ENCODE measurements around the gene ACTL6B.
A peak's percentile ranks its signal among the peaks of the same experiment; 100 is the strongest.

The ACTL6B gene

DNA sequence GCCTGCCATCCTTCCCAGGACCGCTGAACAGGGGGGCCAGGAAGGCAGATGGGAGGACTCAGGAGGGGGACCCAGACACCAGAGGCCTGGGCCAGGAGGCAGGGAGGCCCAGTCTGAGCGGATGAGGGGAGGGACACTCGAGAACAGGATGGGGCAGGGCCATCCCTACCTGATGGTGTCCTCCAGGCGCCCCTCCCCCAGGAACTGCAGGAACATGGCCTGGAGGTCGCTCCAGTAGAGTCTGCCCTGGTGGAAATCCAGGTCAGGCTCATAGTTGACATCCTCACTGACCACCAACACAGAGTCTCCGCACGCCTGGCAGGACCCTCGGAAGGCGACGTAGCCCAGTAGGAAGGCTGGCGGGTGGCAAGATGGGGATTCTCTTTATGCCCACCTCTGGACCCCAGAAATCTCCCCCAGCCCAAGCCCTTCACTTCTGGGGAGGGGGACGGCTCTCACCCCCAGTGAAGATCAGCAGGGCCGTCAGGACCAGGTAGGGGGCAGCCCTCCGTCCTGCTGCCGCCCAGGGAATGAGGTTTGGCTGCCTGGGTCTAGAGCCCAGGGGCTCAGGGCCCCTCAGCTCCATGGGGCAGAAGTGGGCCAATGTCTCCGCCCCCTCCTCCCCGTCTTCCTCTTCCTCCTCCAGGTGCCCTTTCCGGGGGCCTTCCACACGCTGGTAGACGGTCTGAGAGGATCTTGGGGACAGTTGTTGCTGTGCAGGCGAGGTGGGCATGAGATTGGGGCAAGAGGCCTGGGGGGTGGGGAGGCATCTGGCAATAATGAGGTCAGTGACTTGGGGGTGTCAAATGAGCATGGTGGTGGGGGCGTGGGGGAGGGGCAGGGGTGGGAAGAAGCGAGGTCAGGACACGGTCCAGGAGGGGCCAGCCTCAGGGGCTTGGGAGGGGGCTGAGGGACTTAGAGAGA lies 15.5 kb downstream of the ACTL6B start:
- H4K5ac ChIP-seq (ENCODE audit: low read length): no peak overlapping the region
- peak overlapping the region; percentile 29 for H3K23ac ChIP-seq (ENCODE audit: low read length)
- no peaks in the 10 kb centered on the region for H3K79me2 ChIP-seq (ENCODE audit: control insufficient read depth, insufficient read depth, low read length)
- no CpG with 5 or more reads among the region's 24 CpGs for WGBS (ENCODE audit: extremely low coverage, insufficient coverage, low lambda C conversion rate)
- no peak for DNase-seq
- no peak overlapping the region for H4K8ac ChIP-seq (ENCODE audit: low read depth, low read length)
- no peaks in the 10 kb centered on the region for H3K4me1 ChIP-seq (ENCODE audit: control insufficient read depth, low read depth, low read length)
- H3K56ac ChIP-seq (ENCODE audit: low read length): no peak overlapping the region
- H2BK5ac ChIP-seq (ENCODE audit: low read length): no peak overlapping the region
- H3K4me3 ChIP-seq (ENCODE audit: low read length): no peak overlapping the region
- no peak overlapping the region for H3K18ac ChIP-seq (ENCODE audit: low read length)
- no peak overlapping the region for H3K27ac ChIP-seq (ENCODE audit: low read depth, low read length)
- no peak overlapping the region for H3K9ac ChIP-seq (ENCODE audit: low read length)
- no peak overlapping the region for H2BK15ac ChIP-seq (replicated peaks; ENCODE audit: low read depth)
- no peak overlapping the region for H2BK120ac ChIP-seq (ENCODE audit: low read depth, low read length)
- no peaks in the 10 kb centered on the region for H3K79me1 ChIP-seq (ENCODE audit: low read length)
- H3K36me3 ChIP-seq (ENCODE audit: control insufficient read depth, insufficient read depth, low read length): no peaks in the 10 kb centered on the region
- H3K4ac ChIP-seq (ENCODE audit: low read depth, low read length): no peak overlapping the region
- no peak overlapping the region for H2AK5ac ChIP-seq (ENCODE audit: low read length)
- no peaks in the 10 kb centered on the region for H3K27me3 ChIP-seq (ENCODE audit: insufficient read depth, low read length, poor library complexity)
- no peak overlapping the region for H3K4me2 ChIP-seq (ENCODE audit: low read length)

DNA sequence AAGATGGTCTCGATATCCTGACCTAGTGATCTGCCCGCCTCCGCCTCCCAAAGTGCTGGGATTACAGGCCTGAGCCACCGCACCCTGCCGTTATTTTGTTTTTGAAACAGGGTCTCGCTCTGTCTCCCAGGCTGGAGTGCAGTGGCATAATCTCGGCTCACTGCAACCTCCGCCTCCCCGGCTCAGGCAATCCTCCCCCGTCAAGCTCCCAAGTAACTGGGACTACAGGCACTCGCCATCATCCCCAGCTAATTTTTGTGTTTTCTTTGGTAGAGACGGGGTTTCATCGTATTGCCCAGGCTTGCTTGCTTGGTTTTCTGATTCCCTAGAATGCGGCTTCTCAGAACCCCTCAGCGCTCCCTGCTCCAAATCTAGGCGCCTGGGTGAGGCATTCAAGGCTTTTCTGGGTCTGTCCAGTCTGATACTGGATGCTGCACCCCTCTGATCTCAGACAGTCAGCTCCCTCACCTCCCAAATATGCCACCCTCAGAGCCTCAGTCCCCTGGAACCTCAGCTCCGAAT lies 16.2 kb downstream of the ACTL6B start:
- Histone ChIP-seq H3K27ac (ENCODE audit: low read depth, low read length) (no peak overlapping the region), H3K4ac (ENCODE audit: low read depth, low read length) (no peak overlapping the region), H3K9ac (ENCODE audit: low read length) (no peak overlapping the region), H3K56ac (ENCODE audit: low read length) (no peak overlapping the region), H4K8ac (ENCODE audit: low read depth, low read length) (no peak overlapping the region), H2BK15ac (replicated peaks; ENCODE audit: low read depth) (no peak overlapping the region), H3K79me2 (ENCODE audit: control insufficient read depth, insufficient read depth, low read length) (no peaks in the 10 kb centered on the region), H3K4me1 (ENCODE audit: control insufficient read depth, low read depth, low read length) (no peaks in the 10 kb centered on the region), H3K18ac (ENCODE audit: low read length) (no peak overlapping the region), H3K4me3 (ENCODE audit: low read length) (no peak overlapping the region), H3K23ac (ENCODE audit: low read length) (no peak overlapping the region), H3K79me1 (ENCODE audit: low read length) (no peaks in the 10 kb centered on the region), H2AK5ac (ENCODE audit: low read length) (no peak overlapping the region), H3K36me3 (ENCODE audit: control insufficient read depth, insufficient read depth, low read length) (no peaks in the 10 kb centered on the region), H3K27me3 (ENCODE audit: insufficient read depth, low read length, poor library complexity) (no peaks in the 10 kb centered on the region), H3K4me2 (ENCODE audit: low read length) (no peak overlapping the region), H4K5ac (ENCODE audit: low read length) (no peak overlapping the region), H2BK120ac (ENCODE audit: low read depth, low read length) (no peak overlapping the region), H2BK5ac (ENCODE audit: low read length) (no peak overlapping the region)
- no CpG with 5 or more reads among the region's 17 CpGs for WGBS (ENCODE audit: extremely low coverage, insufficient coverage, low lambda C conversion rate)
- DNase-seq: no peak

DNA sequence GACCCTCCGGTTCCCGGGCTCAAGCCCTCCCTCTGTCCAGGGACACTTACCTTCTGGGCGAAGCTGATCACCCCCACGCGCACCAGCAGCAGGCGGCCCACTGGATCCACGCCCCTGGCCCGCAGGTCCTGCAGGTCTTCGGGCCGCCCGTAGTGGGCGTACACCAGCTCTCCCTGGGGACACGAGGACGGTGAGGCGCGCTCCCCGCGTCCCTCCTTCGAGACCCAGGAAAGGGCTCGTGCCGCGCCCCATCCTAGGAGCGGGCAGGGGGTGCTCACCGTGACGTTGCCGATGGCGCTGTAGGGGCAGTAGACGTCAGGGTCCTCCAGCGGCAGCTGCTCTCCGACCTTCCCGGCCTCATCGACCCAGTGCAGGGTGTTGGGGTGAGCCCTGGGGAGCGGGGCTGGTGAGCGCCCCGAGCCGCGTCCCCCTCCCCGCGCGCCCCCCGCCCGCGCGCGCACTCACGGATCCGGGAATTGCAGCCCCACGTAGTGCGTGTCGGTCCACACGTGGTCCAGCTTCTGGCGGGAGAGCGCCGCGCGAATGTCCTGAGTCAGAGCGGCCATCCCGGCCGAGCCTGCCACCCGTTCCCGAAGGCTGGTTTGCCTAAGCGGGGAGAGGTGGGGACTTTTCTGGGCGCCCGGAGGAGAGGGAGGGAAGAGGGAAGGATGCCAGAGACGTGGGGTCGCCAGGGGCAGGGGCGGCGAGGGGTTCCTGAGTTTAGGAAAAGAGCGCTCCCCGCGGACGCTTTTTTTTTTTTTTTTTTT lies 23.1 kb downstream of the ACTL6B start:
- no peak overlapping the region for H2BK5ac ChIP-seq (ENCODE audit: low read length)
- H3K4me2 ChIP-seq (ENCODE audit: low read length): peak overlapping the region; percentile 99
- H3K9ac ChIP-seq (ENCODE audit: low read length): peak overlapping the region; percentile 83
- no peaks in the 10 kb centered on the region for H3K27me3 ChIP-seq (ENCODE audit: insufficient read depth, low read length, poor library complexity)
- H4K8ac ChIP-seq (ENCODE audit: low read depth, low read length): no peak overlapping the region
- H3K23ac ChIP-seq (ENCODE audit: low read length): no peak overlapping the region
- no peak overlapping the region for H3K27ac ChIP-seq (ENCODE audit: low read depth, low read length)
- no peaks in the 10 kb centered on the region for H3K79me1 ChIP-seq (ENCODE audit: low read length)
- H2BK15ac ChIP-seq (replicated peaks; ENCODE audit: low read depth): no peak overlapping the region
- H3K79me2 ChIP-seq (ENCODE audit: control insufficient read depth, insufficient read depth, low read length): no peaks in the 10 kb centered on the region
- H3K4me1 ChIP-seq (ENCODE audit: control insufficient read depth, low read depth, low read length): no peaks in the 10 kb centered on the region
- peak overlapping the region; percentile 8 for H3K4ac ChIP-seq (ENCODE audit: low read depth, low read length)
- H4K5ac ChIP-seq (ENCODE audit: low read length): no peak overlapping the region
- no CpG with 5 or more reads among the region's 72 CpGs for WGBS (ENCODE audit: extremely low coverage, insufficient coverage, low lambda C conversion rate)
- peak overlapping the region; percentile 32 for H3K18ac ChIP-seq (ENCODE audit: low read length)
- H2BK120ac ChIP-seq (ENCODE audit: low read depth, low read length): peak overlapping the region; percentile 15
- no peaks in the 10 kb centered on the region for H3K36me3 ChIP-seq (ENCODE audit: control insufficient read depth, insufficient read depth, low read length)
- H3K56ac ChIP-seq (ENCODE audit: low read length): peak overlapping the region; percentile 86
- peak overlapping the region; percentile 46 for H3K4me3 ChIP-seq (ENCODE audit: low read length)
- DNase-seq: peak; percentile 40
- no peak overlapping the region for H2AK5ac ChIP-seq (ENCODE audit: low read length)

DNA sequence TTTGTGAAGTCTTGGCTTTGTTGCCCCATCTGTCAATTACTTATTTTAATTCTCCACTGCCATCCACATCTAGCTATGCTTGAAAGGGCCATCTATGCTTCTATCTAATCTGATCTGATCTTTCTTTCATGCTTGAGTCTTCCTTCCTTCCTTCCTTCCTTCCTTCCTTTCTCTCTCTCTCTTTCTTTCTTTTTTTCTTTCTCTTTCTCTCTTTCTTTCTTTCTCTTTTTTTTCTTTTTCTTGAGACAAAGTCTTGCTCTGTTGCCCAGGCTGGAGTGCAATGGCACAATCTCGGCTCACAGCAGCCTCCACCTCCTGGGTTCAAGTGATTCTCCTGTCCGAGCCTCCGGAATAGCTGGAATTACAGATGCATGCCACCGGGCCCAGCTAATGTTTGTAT lies 26.2 kb downstream of the ACTL6B start:
- Histone ChIP-seq H3K18ac (ENCODE audit: low read length) (no peak overlapping the region), H3K56ac (ENCODE audit: low read length) (no peak overlapping the region), H3K36me3 (ENCODE audit: control insufficient read depth, insufficient read depth, low read length) (no peaks in the 10 kb centered on the region), H3K27ac (ENCODE audit: low read depth, low read length) (no peak overlapping the region), H4K8ac (ENCODE audit: low read depth, low read length) (no peak overlapping the region), H3K79me2 (ENCODE audit: control insufficient read depth, insufficient read depth, low read length) (no peaks in the 10 kb centered on the region), H3K23ac (ENCODE audit: low read length) (no peak overlapping the region), H3K4me1 (ENCODE audit: control insufficient read depth, low read depth, low read length) (no peaks in the 10 kb centered on the region), H3K79me1 (ENCODE audit: low read length) (no peaks in the 10 kb centered on the region), H3K4ac (ENCODE audit: low read depth, low read length) (no peak overlapping the region), H2BK15ac (replicated peaks; ENCODE audit: low read depth) (no peak overlapping the region), H4K5ac (ENCODE audit: low read length) (no peak overlapping the region), H2AK5ac (ENCODE audit: low read length) (no peak overlapping the region), H3K9ac (ENCODE audit: low read length) (no peak overlapping the region), H3K4me2 (ENCODE audit: low read length) (no peak overlapping the region), H3K27me3 (ENCODE audit: insufficient read depth, low read length, poor library complexity) (no peaks in the 10 kb centered on the region), H3K4me3 (ENCODE audit: low read length) (no peak overlapping the region), H2BK120ac (ENCODE audit: low read depth, low read length) (no peak overlapping the region), H2BK5ac (ENCODE audit: low read length) (no peak overlapping the region)
- no peak for DNase-seq
- no CpG with 5 or more reads among the region's 4 CpGs for WGBS (ENCODE audit: extremely low coverage, insufficient coverage, low lambda C conversion rate)

DNA sequence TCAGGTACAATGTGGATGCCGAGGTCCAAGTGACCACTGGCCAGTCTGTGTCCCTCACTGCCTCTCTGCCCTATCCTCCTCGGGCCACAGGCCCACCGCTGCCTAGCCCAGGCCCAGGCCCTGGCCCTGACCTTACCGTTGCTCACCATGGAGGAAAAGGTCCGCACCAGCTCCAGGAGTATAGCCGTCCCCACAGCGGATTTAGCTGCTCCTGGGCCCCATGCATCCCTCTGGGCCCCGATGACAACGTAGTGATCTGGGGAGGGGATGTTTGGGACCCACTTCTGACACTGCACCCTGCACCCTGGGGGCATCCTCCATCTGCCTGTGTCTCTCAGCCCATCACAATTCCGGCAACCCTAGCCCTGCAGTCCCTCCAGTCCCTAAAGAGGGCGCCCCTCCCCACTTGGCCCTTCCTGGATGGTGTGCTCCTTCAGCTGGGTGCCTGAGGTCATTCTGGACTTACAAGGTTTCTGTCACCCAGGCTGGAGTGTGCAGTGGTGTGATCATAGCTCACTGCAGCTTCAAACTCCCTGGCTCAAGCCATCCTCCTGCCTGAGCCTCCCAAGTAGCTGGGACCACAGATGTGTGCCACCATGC lies 27.0 kb downstream of the ACTL6B start:
- no peak overlapping the region for H2BK120ac ChIP-seq (ENCODE audit: low read depth, low read length)
- no peak overlapping the region for H3K18ac ChIP-seq (ENCODE audit: low read length)
- no peak overlapping the region for H4K8ac ChIP-seq (ENCODE audit: low read depth, low read length)
- H3K4me2 ChIP-seq (ENCODE audit: low read length): no peak overlapping the region
- H3K27ac ChIP-seq (ENCODE audit: low read depth, low read length): no peak overlapping the region
- H4K5ac ChIP-seq (ENCODE audit: low read length): no peak overlapping the region
- no peak overlapping the region for H3K23ac ChIP-seq (ENCODE audit: low read length)
- no peak overlapping the region for H2BK5ac ChIP-seq (ENCODE audit: low read length)
- no peak overlapping the region for H3K4me3 ChIP-seq (ENCODE audit: low read length)
- no peak overlapping the region for H2BK15ac ChIP-seq (replicated peaks; ENCODE audit: low read depth)
- no peak overlapping the region for H2AK5ac ChIP-seq (ENCODE audit: low read length)
- no peaks in the 10 kb centered on the region for H3K79me1 ChIP-seq (ENCODE audit: low read length)
- no peaks in the 10 kb centered on the region for H3K4me1 ChIP-seq (ENCODE audit: control insufficient read depth, low read depth, low read length)
- H3K36me3 ChIP-seq (ENCODE audit: control insufficient read depth, insufficient read depth, low read length): no peaks in the 10 kb centered on the region
- H3K4ac ChIP-seq (ENCODE audit: low read depth, low read length): no peak overlapping the region
- no CpG with 5 or more reads among the region's 11 CpGs for WGBS (ENCODE audit: extremely low coverage, insufficient coverage, low lambda C conversion rate)
- H3K79me2 ChIP-seq (ENCODE audit: control insufficient read depth, insufficient read depth, low read length): no peaks in the 10 kb centered on the region
- no peaks in the 10 kb centered on the region for H3K27me3 ChIP-seq (ENCODE audit: insufficient read depth, low read length, poor library complexity)
- no peak overlapping the region for H3K56ac ChIP-seq (ENCODE audit: low read length)
- no peak overlapping the region for H3K9ac ChIP-seq (ENCODE audit: low read length)
- peak; percentile 78 for DNase-seq

Data from mesendoderm (in vitro differentiated cells).